Left ventricle myocardium inferior (tissue), 1 donor: Measurements from ENCODE around the gene CDH4. TPM values are rescaled to one million over a fixed set of nuclear protein-coding genes. Genes with fewer than 3 reads are reported as not detected.

Source experiments
- DNase-seq: peaks from one replicate; pipeline ENCODE4 v3.0.0-alpha.2; 2020
- H3K27ac ChIP-seq: fragments of 200-600 bp; replicated peaks from 2 replicates; pipeline ENCODE4 v1.8.0; 2021
- H3K27me3 ChIP-seq: fragments of 200-600 bp; 2 replicates; pipeline ENCODE4 v1.8.0; 2021; ENCODE audit warnings: low read depth
- H3K36me3 ChIP-seq: fragments of 200-600 bp; 2 replicates; pipeline ENCODE4 v1.8.0; 2021
- H3K4me1 ChIP-seq: fragments of 200-600 bp; 2 replicates; pipeline ENCODE4 v1.8.0; 2021
- H3K4me3 ChIP-seq: fragments of 200-600 bp; 2 replicates; pipeline ENCODE4 v1.8.0; 2021; ENCODE audit warnings: mild to moderate bottlenecking, moderate library complexity
- H3K9me3 ChIP-seq: fragments of 200-600 bp; replicated peaks from 2 replicates; pipeline ENCODE4 v1.8.0; 2021
- CTCF ChIP-seq: fragments of 200-600 bp; IDR thresholded peaks from 2 replicates; pipeline ENCODE4 v1.8.0; 2021; ENCODE audit warnings: antibody characterized with exemption, mild to moderate bottlenecking, borderline replicate concordance
- intact Hi-C: fragments of 100-400 bp; cut with micrococcal nuclease; formaldehyde crosslinking; loops from one replicate; pipeline ENCODE4 v1.11.0; 2022
- total RNA-seq: library from RNA; stranded (reverse); fragmentation: NEBNext Ultra II Directional; extraction: Animal tissue kit (Norgen Biotek cat#: 25700); gene quantifications from one replicate; pipeline ENCODE4 v1.2.1, GENCODE V29; 2021
- donor health status: DM: no; HTN: yes; CAD: no; lungs with severe emphysema.

Gene CDH4
- total RNA-seq, 1 donor from 2014 or later, result 0.05 TPM

DNA sequence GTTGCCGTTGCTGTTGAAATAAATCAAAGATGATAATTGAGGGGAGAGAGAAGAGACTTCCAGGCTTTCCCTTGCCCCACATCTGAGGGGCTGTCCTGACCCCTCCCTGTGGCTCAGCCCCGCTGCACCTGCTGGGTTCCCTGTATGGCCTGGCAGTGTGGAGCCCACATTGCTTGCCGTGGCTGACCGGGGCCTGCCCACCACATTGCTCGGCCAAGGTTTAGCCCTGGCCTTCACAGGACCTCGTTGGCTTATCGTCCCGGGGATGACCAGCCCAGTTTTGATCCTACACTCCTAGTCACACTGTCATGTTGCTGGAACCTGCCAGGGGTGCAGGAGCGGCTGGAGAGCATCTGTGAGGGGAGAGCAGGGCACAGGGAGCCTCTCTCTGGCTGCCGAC is 102.4 kb downstream of the CDH4 start:
- TF ChIP-seq CTCF, result no peak
- peaks cover 75% of the 10 kb centered on the region for H3K27me3 ChIP-seq
- DNase-seq, result no peak
- intact Hi-C loops, result no loop called here
- no peak overlapping the region for H3K4me3 ChIP-seq
- no peak overlapping the region for H3K27ac ChIP-seq
- no peaks in the 10 kb centered on the region for H3K4me1 ChIP-seq
- H3K9me3 ChIP-seq, result no peaks in the 10 kb centered on the region
- no peaks in the 10 kb centered on the region for H3K36me3 ChIP-seq

- Histone ChIP-seq H3K27ac (no peak overlapping the region), H3K27me3 (peaks cover 76% of the 10 kb centered on the region), H3K36me3 (no peaks in the 10 kb centered on the region), H3K9me3 (no peaks in the 10 kb centered on the region), H3K4me1 (no peaks in the 10 kb centered on the region), H3K4me3 (no peak overlapping the region)
- no peak for TF ChIP-seq CTCF
- intact Hi-C loops, result no loop called here
- DNase-seq, result no peak
Measured at GRCh38 chr20:61354901-61355495, 102.9 kb downstream of the CDH4 start.

DNA sequence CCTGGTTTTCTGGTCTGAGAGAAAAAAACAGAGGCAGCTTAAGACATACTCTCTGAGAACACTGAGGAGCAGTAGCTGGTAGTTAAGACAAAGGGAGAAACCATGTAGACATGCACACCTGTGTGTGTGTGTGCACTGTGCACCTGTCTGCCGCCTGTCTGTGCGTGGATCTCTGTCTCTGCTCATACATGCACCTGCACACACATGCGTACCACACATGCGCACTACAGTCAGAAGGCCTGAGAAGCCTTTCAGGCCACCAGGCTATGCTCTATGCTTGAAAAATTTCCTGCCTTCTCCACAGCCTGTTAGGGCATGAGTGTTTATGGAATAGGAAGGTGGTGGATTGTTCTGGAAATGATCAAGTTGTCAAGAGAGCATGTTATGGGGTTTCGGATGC is 103.5 kb downstream of the CDH4 start:
- no peak for DNase-seq
- Histone ChIP-seq H3K27me3 (peaks cover 80% of the 10 kb centered on the region), H3K9me3 (no peaks in the 10 kb centered on the region), H3K4me3 (no peak overlapping the region), H3K27ac (no peak overlapping the region), H3K4me1 (no peaks in the 10 kb centered on the region), H3K36me3 (no peaks in the 10 kb centered on the region)
- intact Hi-C loops, result no loop called here
- no peak for TF ChIP-seq CTCF

DNA sequence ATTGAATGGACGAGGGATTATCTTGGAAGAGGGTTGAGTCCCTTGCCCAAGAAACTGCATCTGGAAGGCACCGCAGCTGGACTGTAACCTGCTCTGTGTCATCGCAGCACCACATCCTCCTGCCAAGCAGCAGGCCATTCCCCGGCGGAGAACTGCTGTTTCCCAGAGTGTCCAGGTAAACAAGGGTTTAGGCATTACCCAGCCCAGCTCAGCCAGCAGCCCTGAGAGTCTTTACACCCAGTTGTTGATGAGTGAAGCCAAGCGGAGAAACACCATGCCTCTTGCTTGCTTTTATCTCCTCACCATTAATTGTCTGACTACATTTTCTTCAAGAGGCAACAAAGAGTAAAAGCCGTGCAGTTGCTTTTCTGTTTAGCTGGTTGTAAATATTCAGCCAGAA is 104.1 kb downstream of the CDH4 start:
- peaks cover 79% of the 10 kb centered on the region for H3K27me3 ChIP-seq
- H3K27ac ChIP-seq, result no peak overlapping the region
- no peak for TF ChIP-seq CTCF
- no peak for DNase-seq
- no peaks in the 10 kb centered on the region for H3K4me1 ChIP-seq
- no peaks in the 10 kb centered on the region for H3K9me3 ChIP-seq
- no peaks in the 10 kb centered on the region for H3K36me3 ChIP-seq
- intact Hi-C loops, result no loop called here
- H3K4me3 ChIP-seq, result no peak overlapping the region

DNA sequence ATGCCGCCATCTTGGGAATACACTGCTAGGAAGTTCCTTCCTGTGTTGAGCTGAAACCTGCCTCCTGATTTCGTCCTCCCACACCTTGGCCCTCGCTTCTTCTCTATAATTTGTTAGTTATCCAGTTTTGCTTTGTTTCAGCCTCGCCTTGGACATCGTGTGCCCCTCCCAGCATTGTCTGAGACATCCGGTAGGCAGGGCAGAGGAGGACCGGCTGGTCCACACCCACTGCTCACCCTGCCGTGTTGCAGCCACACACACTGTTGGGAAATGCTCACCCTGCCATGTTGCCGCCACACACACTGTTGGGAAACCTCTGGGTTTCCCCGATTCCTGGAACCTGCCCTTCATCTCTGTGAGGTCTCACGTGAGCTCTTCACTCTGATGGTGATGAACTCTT is 105.1 kb downstream of the CDH4 start:
- Histone ChIP-seq H3K9me3 (no peaks in the 10 kb centered on the region), H3K36me3 (no peaks in the 10 kb centered on the region), H3K27ac (no peak overlapping the region), H3K4me3 (no peak overlapping the region), H3K27me3 (peaks cover 75% of the 10 kb centered on the region), H3K4me1 (no peaks in the 10 kb centered on the region)
- DNase-seq, result no peak
- TF ChIP-seq CTCF, result no peak
- intact Hi-C loops, result no loop called here
